ENCODE measurements around the gene BICD1.
"Not testable (repeated sequence)": the region's sequence is repeated elsewhere in the genome, so short reads cannot be mapped to it uniquely, and the experiment has no call there.

Gene BICD1

GRCh38 chr12:32248441-32249140 is 141.9 kb downstream of the BICD1 start:
- no peak for DNase-seq (ENCODE audit: low spot score)

GRCh38 chr12:32249777-32250176 is 143.1 kb downstream of the BICD1 start:
- DNase-seq (ENCODE audit: low spot score): no peak

DNA sequence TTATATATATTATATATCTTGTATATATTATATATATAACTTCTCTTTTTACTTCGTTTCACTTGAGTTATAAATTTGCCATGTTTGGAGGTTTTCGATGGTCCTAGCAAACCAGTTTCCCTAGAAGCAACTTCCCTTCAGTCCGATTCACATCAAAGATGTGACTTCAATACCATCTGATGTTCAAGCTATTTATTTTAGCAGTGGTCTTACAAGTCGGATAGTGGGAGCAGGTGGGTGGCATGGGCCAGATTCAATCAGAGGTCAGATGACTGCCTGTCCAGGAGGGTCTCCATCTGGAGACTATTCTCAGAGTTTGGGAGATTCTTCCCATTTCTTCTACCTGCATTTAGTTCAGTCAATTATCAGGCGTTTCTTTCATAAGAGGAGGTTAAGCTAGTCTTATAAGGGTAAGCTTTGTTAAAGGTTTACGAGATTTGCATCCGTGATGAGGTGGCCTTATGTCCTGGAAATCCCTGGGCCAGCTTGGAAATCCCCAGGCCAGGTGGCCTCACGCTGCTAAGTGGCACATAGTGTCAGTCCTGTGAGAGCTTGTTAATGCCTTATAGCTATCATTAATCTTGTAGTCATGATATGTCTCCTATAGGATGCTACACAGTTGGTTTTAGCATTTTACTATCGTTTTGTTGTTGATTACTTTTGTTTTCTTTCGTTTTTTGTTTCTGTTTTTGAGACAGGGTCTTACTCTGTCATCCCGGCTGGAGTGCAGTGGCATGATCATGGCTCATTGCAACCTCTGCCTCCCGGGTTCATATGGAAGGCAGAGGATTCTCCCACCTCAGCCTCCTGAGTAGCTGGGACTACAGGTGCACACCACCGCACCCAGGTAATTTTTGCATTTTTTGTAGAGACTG is 145.8 kb downstream of the BICD1 start:
- no peak for DNase-seq (ENCODE audit: low spot score)

- DNase-seq (ENCODE audit: low spot score): no peak
Measured at GRCh38 chr12:32253154-32253790, 146.6 kb downstream of the BICD1 start.

GRCh38 chr12:32254260-32254956 is 147.8 kb downstream of the BICD1 start:
- DNase-seq (ENCODE audit: low spot score): no peak

DNA sequence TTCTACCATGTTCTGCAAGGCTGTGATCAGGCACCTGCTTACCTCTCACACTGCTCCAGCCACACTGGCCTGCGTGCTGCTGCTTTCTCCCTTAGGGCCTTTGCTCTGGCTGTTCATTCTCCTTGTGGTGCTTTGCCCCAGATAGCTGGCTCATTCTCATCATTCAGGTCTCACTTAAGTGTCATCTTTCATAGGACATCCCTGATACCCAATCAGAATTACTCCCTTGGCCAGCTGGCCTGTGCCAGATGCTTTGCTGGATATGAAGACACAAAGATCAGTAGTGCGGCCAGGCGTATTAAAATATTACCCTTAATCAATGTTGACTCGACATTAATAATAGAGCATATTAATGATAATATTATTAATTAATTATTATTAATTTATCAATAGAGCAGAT is 148.9 kb downstream of the BICD1 start:
- no peak for DNase-seq (ENCODE audit: low spot score)

GRCh38 chr12:32257695-32258496 is 151.2 kb downstream of the BICD1 start:
- no peak for DNase-seq (ENCODE audit: low spot score)

GRCh38 chr12:32260696-32261095 is 154.0 kb downstream of the BICD1 start:
- DNase-seq (ENCODE audit: low spot score): no peak

DNA sequence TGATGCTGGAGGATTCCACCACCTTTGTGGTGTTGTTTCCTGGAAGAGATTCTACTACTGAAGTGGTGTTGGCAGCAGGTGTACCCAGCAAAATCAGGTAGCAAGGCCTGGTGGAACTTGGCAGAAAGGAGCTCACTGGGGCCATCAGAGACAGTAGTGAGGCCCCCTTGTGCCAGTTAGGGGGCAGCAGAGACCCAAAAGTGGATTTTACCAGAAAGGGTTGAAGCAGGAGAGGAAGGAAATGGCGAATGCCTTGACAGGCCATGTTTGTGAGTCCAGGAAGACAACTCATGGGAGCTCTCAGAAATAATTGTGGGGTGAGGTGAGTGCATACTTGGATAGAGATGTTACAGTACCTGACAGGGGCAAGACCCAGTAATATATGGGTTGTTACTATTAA is 155.0 kb downstream of the BICD1 start:
- DNase-seq (ENCODE audit: low spot score): no peak

- DNase-seq (ENCODE audit: low spot score): no peak
Measured at GRCh38 chr12:32264961-32265360, 158.3 kb downstream of the BICD1 start.

GRCh38 chr12:32265456-32265855 is 158.8 kb downstream of the BICD1 start:
- DNase-seq (ENCODE audit: low spot score): no peak

GRCh38 chr12:32265951-32266350 is 159.3 kb downstream of the BICD1 start:
- DNase-seq (ENCODE audit: low spot score): no peak

DNA sequence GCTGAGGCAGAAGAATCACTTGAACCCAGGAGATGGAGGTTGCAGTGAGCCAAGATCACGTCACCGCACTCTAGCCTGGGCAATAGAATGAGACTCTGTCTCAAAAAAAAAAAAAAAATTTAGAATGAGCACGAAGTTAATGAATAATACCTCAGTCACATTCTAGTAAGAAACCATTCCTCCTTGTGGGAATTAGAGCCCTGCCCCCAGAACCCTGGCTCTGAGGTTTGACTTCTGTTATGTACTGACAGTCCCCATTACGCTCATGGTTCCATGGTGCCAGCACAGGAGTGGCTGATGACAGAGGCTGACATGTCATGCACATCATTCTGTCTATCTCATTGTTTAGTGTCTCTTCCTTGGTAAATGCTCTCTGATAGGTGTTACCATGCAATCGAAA is 160.1 kb downstream of the BICD1 start:
- no peak for DNase-seq (ENCODE audit: low spot score)

- no peak for DNase-seq (ENCODE audit: low spot score)
Measured at GRCh38 chr12:32270818-32271710, 164.4 kb downstream of the BICD1 start.

DNA sequence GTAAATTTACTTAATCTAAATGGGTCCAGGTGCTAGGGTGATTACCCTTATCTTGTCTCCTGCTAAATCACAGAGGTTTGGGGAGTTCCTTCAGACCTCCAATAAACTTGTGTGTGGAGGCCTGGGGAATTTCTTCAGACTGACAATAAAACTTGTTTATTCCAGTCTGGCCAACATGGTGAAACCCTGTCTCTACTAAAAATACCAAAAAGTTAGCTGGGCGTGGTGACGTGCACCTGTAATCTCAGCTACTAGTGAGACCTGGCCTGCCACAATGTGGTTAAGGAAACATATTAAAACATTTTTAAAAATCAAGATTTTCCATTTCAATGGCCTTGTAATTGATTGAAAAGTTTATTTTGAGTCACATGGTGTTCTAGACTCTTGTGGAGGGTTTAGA is 165.8 kb downstream of the BICD1 start:
- DNase-seq (ENCODE audit: low spot score): no peak

DNA sequence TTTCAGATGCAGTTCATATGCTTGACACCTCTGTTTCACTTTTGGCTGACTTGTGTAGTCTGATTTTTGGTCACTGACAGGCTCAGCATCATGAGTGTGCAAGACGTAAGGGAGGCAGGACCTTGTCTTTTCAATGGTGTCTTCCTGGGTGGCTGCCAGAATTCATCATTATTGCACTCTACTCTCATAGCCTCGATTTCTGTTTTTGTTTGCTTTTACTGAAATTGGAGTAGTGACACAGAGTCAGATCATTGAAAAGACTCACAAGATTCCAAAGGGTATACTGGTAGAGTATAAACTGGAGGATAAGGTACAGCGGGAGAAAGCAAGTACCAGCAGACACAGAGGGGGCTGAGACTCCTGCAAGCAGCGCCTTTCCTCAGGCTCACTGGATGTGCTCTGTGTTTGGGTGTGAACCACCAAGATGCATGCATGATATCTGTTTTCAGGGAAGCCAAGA is 166.4 kb downstream of the BICD1 start:
- no peak for DNase-seq (ENCODE audit: low spot score)

- no peak for DNase-seq (ENCODE audit: low spot score)
Measured at GRCh38 chr12:32273712-32274111, 167.1 kb downstream of the BICD1 start.

GRCh38 chr12:32274665-32275064 is 168.0 kb downstream of the BICD1 start:
- DNase-seq (ENCODE audit: low spot score): no peak

DNA sequence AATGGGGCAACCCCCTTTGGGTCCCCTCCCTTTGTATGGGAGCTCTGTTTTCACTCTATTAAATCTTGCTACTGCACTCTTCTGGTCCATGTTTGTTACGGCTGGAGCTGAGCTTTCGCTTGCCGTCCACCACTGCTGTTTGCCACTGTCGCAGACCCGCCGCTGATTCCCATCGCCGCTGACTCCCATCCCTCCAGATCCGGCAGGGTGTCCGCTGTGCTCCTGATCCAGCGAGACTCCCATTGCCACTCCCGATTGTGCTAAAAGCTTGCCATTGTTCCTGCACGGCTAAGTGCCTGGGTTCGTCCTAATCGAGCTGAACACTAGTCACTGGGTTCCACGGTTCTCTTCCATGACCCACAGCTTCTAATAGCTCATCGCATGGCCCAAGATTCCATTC is 168.9 kb downstream of the BICD1 start:
- not testable (repeated sequence) for DNase-seq (ENCODE audit: low spot score)

GRCh38 chr12:32277774-32278173 is 171.1 kb downstream of the BICD1 start:
- no peak for DNase-seq (ENCODE audit: low spot score)
